Measurements from ENCODE around the gene TRIB2. TPM values are rescaled to one million over a fixed set of nuclear protein-coding genes. Genes with fewer than 3 reads are reported as not detected.

Gene TRIB2
- total and polyA plus RNA-seq, 9 of the 15 experiments (the other 6 are each of a cell fraction or from before 2014, with no cell fraction given): 9.0 to 39.0 (median 26.3) TPM

- no peak for TF ChIP-seq MGA (IDR thresholded peaks at IDR 0.05)
Observed at GRCh38 chr2:12755384-12755783, 38.6 kb downstream of the TRIB2 start (continued).
